Stimulated activated memory B cell treated with anti-CD40 and anti-IgM and Interleukin-4, amounts not matched to agents 10 μg/mL and 1 μg/mL and 100 μg/mL, for 72 hours (primary cell): ENCODE results near the gene STARD9.
A peak's percentile ranks its signal among the peaks of the same experiment; 100 is the strongest.
"Not testable (repeated sequence)": the region's sequence is repeated elsewhere in the genome, so short reads cannot be mapped to it uniquely, and the experiment has no call there.

Experiments used
- ATAC-seq: fragments of 150-1000 bp; cut with Tn5 transposase; 2 replicates; pipeline ENCODE4 v1.10.0; 2021
- H3K27ac Mint-ChIP-seq: one replicate; pipeline ENCODE4 v1.8.0; 2022; ENCODE audit warnings: mild to moderate bottlenecking, mixed read lengths
- H3K27me3 Mint-ChIP-seq: one replicate; pipeline ENCODE4 v1.8.0; 2022; ENCODE audit warnings: mixed read lengths
- H3K36me3 Mint-ChIP-seq: one replicate; pipeline ENCODE4 v1.8.0; 2022; ENCODE audit warnings: mixed read lengths
- H3K4me1 Mint-ChIP-seq: one replicate; pipeline ENCODE4 v1.8.0; 2022; ENCODE audit warnings: mixed read lengths
- H3K4me3 Mint-ChIP-seq: one replicate; pipeline ENCODE4 v1.8.0; 2022; ENCODE audit warnings: mild to moderate bottlenecking, moderate library complexity, mixed read lengths
- H3K9me3 Mint-ChIP-seq: one replicate; pipeline ENCODE4 v1.8.0; 2022; ENCODE audit warnings: mixed read lengths

The STARD9 gene

DNA sequence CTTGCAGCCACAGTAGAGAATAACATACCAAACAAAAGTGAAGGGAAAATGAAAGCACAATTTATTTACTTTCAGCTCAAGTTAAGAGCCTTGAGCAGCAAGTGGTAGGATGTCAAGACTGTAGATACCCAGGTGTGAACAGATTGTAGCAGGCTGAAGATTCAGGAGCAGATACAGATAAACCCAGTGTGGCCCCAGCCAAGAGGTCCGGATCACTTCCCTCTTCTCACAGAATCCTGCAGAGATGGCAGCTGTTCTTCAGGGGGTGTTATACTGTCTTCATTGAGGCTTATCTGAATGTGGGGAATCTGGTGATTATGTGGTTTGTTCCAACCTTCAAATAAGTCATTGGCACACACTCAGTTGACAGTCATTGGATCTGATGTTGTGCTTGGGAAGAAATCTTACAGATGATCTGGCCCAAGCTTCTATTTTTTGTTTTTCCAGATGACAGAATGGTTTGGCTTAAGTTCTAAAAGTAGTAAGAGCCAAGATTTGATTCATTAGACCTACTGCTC, 2.2 kb downstream of the STARD9 start:
- peaks cover 41% of the 10 kb centered on the region for H3K4me1 Mint-ChIP-seq
- no peak overlapping the region for H3K4me3 Mint-ChIP-seq
- no peak for ATAC-seq
- no peaks in the 10 kb centered on the region for H3K27me3 Mint-ChIP-seq
- no peak overlapping the region for H3K27ac Mint-ChIP-seq
- H3K9me3 Mint-ChIP-seq, result no peaks in the 10 kb centered on the region
- H3K36me3 Mint-ChIP-seq, result no peaks in the 10 kb centered on the region

DNA sequence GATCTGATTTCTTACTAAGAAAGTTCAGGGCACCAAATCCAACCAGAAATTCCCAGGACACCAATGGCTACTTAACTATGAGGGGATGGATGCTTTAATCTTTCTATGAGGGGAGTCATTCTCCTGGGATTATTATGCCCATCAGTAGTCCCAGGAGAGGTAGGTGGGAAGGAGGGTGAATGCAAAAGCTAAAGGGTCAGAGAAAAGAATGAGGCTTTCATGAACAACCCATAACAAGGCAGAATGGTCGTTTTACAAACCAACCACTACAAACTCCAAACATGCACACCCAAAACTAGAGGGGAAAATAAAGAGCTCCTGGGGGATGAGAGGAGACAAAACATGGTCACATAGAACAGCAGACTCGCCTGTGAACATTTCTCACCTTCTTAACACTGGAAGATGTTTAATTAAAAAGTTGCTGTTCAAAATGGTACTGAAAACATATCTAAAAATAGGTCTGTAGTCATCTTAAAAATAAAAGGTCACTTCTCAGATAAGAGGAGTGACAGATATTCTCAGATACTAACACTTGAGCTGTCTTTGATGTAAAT, 3.7 kb downstream of the STARD9 start:
- Mint-ChIP-seq H3K4me3 (no peak overlapping the region), H3K27me3 (no peaks in the 10 kb centered on the region)

DNA sequence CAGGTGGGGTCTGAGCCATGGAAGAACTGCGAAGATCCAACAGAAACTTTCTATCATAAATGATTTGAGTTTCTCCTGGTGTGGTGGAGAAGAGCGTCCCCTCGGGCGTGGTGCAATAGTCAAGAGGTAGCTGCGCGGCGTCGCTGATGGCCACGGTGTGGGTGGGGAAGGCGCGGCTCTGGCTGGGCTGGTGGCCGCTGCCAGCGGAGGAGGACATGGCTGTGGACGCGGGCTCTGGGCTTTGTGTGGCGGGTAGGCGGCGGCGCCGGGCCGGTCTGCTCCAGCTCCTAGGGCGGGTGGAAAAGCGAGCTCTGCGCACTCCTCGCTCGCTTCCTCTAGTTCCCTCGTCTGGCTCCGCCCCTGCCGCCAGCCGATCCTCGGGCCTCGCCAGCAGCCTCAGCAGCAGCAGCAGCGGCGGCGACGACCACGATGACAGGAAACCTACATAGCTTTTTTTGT, 5.9 kb downstream of the STARD9 start:
- Mint-ChIP-seq H3K4me3 (peak overlapping the region; percentile 80), H3K4me1 (peaks cover 29% of the 10 kb centered on the region), H3K9me3 (no peaks in the 10 kb centered on the region), H3K27me3 (no peaks in the 10 kb centered on the region), H3K36me3 (no peaks in the 10 kb centered on the region), H3K27ac (peak overlapping the region; percentile 70)
- peak; percentile 95 for ATAC-seq

More for the DNA sequence above, 3.7 kb downstream of the STARD9 start:
- Mint-ChIP-seq H3K36me3 (no peaks in the 10 kb centered on the region), H3K9me3 (no peaks in the 10 kb centered on the region), H3K4me1 (peaks cover 41% of the 10 kb centered on the region), H3K27ac (peak overlapping the region; percentile 3)
- no peak for ATAC-seq

DNA sequence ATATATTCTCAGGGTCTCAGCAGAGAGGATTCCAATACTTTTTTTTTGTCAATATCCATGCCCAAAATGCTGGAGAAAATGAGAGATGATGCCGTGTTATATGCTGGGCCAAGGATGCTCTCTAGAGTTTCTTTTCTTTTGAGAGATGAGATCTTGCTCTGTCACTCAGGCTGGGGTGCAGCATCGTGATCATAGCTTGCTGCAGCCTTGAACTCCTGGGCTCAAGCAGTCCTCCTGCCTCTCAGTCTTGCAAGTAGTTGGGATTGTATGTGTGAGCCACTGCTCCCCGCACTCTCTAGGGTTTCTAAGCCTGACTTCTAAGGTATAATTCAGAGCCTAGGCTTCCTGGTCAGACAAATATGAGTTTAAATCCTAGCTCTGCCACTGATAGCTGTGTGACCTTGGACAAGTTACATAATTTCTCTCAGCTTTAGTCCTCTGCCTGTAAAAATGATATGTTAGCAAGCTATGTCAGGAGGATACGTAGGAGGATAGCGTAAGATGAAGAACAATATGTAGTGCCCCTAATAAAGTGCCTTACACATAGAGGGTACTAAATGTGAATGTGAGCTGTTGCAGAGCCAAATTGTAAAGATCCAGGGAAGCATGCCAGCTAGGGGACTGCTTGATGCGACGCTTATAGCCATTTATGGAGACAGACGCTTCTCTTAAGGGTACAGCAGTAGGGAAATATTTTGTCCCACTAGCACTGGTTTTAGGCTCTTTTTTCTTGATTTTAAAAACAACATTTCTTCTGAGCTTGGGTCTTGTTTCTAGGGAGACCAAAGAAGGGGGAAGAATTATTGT, 7.4 kb downstream of the STARD9 start:
- Mint-ChIP-seq H3K27me3 (no peaks in the 10 kb centered on the region), H3K4me3 (no peak overlapping the region), H3K9me3 (no peaks in the 10 kb centered on the region), H3K36me3 (peaks cover 1% of the 10 kb centered on the region), H3K4me1 (peaks cover 23% of the 10 kb centered on the region), H3K27ac (no peak overlapping the region)
- no peak for ATAC-seq

DNA sequence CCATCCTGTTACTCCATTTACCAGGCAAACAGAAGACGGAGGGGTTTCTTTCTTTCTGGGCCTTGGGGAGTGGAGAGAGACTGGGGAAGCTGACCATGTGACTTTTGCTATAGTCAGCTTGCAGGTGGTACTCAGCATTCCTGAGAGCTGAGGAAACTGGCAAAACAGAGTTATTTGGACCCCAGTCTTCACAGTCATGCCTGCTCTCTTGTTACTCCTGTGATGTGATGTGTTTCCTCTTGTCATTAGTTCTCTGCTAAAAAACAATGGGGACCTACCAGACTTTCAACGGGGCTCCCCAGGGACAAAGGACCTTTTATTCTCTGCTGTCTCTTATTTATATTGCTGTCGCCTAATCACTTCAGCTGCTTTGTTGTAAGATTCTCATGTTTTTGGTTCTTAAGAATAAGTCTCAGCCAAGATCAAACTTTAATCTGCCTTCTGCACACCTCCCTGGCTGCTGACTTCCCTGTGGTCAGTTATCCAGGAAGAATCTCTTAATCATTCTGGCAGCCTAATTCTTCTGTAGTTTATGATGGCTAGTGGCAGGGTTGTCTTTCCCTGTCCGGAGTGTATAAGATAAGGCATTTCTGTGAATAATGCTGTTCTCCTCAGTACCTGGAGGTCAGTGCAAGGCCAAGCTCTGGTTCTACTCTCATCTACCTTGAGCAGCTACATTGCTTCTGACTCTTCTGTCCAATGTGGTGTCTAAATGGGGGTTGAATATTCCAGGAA, 8.8 kb downstream of the STARD9 start:
- no peaks in the 10 kb centered on the region for H3K9me3 Mint-ChIP-seq
- no peak for ATAC-seq
- H3K27me3 Mint-ChIP-seq, result no peaks in the 10 kb centered on the region
- H3K4me1 Mint-ChIP-seq, result peaks cover 17% of the 10 kb centered on the region
- H3K36me3 Mint-ChIP-seq, result peaks cover 10% of the 10 kb centered on the region
- no peak overlapping the region for H3K27ac Mint-ChIP-seq
- no peak overlapping the region for H3K4me3 Mint-ChIP-seq

DNA sequence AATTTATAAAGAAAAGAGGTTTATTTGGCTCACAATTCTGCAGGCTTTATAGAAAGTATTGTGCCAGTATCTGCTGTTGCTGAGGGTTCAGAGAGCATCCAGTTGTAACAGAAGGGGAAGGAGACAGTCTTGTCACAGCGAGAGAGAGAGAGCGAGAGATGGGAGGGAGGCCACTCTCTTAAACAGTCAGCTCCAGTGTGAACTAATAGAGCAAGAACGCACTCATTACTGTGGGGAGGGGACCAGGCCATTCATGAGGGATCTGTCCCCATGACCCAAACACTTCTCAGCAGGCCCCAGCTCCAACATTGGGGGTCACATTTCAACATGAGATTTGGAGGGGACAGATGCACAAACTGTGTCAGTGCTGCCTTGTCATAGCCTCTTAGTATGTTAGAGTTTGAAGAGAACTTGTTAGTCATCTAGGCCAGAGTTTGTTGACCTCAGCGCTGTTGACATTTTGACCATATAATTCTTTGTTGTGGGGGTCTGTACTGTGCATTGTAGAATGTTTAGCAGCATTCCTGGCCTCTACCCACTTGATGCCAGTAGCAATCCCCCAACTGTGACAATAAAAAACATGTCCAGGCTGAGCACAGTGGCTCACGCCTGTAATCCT, 15.3 kb downstream of the STARD9 start:
- no peak overlapping the region for H3K27ac Mint-ChIP-seq
- H3K4me1 Mint-ChIP-seq, result no peaks in the 10 kb centered on the region
- H3K4me3 Mint-ChIP-seq, result no peak overlapping the region
- H3K36me3 Mint-ChIP-seq, result peaks cover 15% of the 10 kb centered on the region
- no peaks in the 10 kb centered on the region for H3K27me3 Mint-ChIP-seq
- no peak for ATAC-seq
- no peaks in the 10 kb centered on the region for H3K9me3 Mint-ChIP-seq

DNA sequence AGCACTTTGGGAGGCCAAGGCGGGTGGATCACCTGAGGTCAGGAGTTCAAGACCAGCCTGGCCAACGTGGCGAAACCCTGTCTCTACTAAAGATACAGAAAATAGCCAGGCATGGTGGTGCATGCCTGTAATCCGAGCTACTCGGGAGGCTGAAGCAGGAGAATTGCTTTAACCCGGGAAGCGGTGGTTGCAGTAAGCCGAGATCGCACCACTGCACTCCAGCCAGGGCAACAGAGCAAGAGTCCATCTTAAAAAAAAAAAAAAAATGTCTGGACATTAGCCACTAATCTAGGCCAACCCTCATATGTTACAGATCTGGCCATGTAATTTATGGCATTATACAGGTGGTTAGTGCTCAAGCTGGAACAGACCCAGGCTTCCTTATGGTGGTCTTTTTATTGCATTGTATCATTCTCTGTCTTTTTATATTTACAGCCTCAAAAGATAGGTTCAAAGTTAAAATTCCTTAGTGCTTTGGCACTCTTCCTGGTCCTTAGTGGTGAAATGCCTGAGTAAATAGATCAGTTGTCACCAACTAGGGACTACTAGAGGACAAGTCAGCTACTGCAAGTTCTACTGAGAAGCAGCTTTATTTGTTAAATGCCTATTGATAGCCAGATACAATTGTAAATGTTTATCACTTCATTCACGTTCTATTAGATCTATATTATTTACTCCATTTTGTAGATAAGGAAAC, 16.0 kb downstream of the STARD9 start:
- H3K36me3 Mint-ChIP-seq, result peaks cover 15% of the 10 kb centered on the region
- no peaks in the 10 kb centered on the region for H3K27me3 Mint-ChIP-seq
- no peak overlapping the region for H3K27ac Mint-ChIP-seq
- no peaks in the 10 kb centered on the region for H3K4me1 Mint-ChIP-seq
- H3K9me3 Mint-ChIP-seq, result no peaks in the 10 kb centered on the region
- no peak overlapping the region for H3K4me3 Mint-ChIP-seq
- no peak for ATAC-seq

DNA sequence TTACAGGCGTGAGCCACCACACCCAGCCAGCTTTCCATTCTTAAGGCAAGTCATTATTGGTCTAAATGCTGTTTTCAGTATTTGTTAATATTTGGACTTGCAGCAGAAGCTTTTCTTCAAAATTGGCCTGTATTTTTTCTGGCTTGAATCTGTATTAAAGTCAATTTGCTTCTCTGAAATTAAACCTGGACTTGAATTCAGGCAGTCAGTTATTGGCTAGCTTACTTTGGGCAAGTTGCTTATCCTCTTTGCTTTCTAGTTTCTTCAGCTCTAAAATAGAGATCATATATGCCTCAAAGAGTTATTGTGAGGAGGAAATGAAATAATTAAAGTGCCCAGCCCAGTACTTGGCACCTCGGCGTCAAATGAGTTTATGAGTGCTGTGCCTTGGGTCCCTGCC, 17.3 kb downstream of the STARD9 start:
- Mint-ChIP-seq H3K4me3 (no peak overlapping the region), H3K27me3 (no peaks in the 10 kb centered on the region), H3K9me3 (no peaks in the 10 kb centered on the region), H3K4me1 (no peaks in the 10 kb centered on the region), H3K36me3 (peaks cover 14% of the 10 kb centered on the region), H3K27ac (no peak overlapping the region)
- no peak for ATAC-seq

DNA sequence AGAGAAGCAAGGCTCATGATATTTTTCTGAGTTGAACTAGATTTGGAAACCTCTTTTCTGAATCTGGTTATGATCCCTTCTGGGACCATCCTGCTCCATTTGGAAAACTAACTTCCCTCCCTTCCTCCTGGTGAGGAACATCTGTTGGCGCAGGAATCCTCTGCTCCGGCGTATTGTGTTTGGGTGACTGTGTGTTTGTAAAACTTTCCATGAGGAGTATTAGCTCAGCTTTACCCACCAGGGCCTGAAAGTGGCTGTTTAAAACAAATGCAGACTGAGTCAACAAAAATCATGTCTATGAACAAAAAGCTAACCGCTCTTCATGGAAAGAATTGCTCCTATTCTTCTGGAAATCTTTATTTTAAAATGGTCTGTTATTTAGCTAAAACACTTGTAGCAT, 17.7 kb downstream of the STARD9 start:
- Mint-ChIP-seq H3K27ac (no peak overlapping the region), H3K9me3 (no peaks in the 10 kb centered on the region), H3K4me3 (no peak overlapping the region), H3K27me3 (no peaks in the 10 kb centered on the region), H3K36me3 (peaks cover 10% of the 10 kb centered on the region), H3K4me1 (no peaks in the 10 kb centered on the region)
- no peak for ATAC-seq

DNA sequence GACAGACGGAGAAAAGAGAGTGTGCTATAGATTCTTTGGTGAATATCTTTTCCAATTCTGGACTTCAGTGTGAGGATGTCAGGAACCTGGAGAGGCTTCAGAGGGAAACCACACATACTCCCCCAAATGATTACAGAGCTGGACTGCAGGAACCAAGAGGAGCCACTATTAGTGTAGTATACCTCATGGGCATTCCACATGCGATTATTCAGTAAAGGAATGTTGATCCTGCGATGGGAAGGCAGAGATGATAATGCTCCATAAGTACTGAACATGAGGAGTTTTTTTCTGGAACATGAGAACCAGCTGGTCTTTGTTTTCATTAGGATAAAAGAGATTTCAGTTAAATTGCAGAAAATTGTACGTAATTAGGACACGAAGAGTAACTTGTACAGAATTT, 18.7 kb downstream of the STARD9 start:
- Mint-ChIP-seq H3K4me3 (no peak overlapping the region), H3K27me3 (no peaks in the 10 kb centered on the region), H3K36me3 (peaks cover 5% of the 10 kb centered on the region), H3K27ac (no peak overlapping the region), H3K4me1 (no peaks in the 10 kb centered on the region), H3K9me3 (no peaks in the 10 kb centered on the region)
- ATAC-seq, result no peak

DNA sequence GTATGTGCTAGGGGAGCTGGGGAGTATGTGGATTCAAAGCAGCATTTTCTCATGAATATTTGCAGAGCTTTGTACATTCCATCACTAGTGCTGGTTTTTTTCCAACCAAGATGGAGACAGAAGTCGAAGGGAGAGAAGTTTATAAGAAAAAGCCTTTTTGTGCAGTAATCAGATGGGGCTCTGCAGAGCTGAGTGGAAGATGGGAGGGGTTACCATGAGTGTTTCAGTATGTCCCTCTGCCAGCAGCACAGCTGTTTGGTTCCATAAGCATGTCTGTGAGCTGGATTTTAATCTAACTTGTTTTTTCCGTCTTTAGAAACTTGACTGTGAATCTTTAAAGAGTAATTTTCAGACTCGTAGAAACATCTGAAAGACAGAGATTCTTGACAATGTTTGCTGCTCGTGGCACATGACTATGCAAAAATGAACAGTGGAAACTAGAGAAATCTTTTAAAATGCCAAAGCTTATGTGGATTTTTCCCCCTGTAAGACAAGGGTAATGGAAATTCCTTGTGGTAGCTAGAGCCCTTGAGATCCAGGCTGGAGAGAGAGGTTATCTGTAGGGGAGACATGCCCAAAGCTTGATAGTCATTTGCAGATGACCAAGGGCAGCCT, 20.3 kb downstream of the STARD9 start:
- no peak for ATAC-seq
- Mint-ChIP-seq H3K4me3 (no peak overlapping the region), H3K9me3 (no peaks in the 10 kb centered on the region), H3K36me3 (peaks cover 16% of the 10 kb centered on the region), H3K4me1 (no peaks in the 10 kb centered on the region), H3K27me3 (no peaks in the 10 kb centered on the region), H3K27ac (no peak overlapping the region)

DNA sequence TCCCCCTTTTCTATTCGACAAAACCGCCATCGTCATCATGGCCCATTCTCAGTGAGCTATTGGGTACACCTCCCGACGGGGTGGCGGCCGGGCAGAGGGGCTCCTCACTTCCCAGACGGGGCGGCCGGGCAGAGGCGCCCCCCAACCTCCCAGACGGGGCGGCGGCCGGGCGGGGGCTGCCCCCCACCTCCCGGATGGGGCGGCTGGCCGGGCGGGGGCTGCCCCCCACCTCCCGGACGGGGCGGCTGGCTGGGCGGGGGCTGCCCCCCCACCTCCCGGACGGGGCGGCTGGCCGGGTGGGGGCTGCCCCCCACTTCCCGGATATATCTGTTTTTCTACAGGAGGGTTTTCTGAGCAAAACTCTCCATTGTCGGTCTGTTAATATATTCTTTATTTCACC, 25.9 kb downstream of the STARD9 start:
- Mint-ChIP-seq H3K36me3 (peaks cover 17% of the 10 kb centered on the region), H3K4me1 (peaks cover 26% of the 10 kb centered on the region)
- not testable (repeated sequence) for H3K4me3 Mint-ChIP-seq, ATAC-seq, H3K27ac Mint-ChIP-seq, H3K27me3 Mint-ChIP-seq, H3K9me3 Mint-ChIP-seq

DNA sequence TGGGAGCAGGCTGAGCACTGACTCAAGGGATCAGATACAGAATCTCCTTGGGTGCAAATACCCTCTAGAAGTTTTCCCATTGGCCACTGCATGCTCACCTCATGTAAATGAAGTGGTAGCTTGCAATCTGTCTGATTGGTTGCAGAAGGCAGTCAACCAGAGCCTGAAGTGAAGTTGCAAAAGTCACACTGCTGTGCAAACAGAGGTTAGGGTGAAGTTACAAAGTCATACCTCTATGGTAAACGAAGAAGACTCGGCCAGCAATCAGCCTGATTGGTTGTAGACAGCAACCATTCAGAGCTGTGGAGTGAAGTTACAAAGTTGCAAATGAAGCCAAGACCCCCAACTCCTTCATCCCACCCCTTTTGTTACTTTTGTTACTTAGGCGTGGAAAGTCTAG, 27.1 kb downstream of the STARD9 start:
- Mint-ChIP-seq H3K27me3 (no peaks in the 10 kb centered on the region), H3K36me3 (peaks cover 17% of the 10 kb centered on the region), H3K27ac (no peak overlapping the region), H3K4me1 (peaks cover 26% of the 10 kb centered on the region), H3K4me3 (no peak overlapping the region), H3K9me3 (peaks cover 3% of the 10 kb centered on the region)
- no peak for ATAC-seq

DNA sequence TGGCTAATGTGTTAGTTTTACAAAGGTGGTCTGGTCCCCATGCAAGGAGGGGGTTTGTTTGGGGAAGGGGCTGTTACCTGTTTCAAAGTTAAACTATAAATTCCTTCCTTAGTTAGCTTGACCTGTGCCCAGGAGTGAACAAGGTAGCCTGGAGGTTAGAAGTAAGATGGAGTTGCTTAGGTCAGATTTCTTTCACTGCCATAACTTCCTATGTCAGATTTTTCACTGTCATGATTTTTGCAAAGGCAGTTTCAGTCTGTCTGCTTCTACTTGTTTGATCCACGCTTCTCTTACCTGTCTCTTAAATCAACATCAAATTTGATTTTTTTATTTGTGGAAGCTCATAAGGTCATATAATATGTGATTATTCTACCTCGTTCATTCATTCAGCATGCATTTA, 28.6 kb downstream of the STARD9 start:
- no peaks in the 10 kb centered on the region for H3K27me3 Mint-ChIP-seq
- no peak for ATAC-seq
- peaks cover 17% of the 10 kb centered on the region for H3K36me3 Mint-ChIP-seq
- H3K9me3 Mint-ChIP-seq, result peaks cover 3% of the 10 kb centered on the region
- H3K4me3 Mint-ChIP-seq, result no peak overlapping the region
- H3K27ac Mint-ChIP-seq, result no peak overlapping the region
- H3K4me1 Mint-ChIP-seq, result peaks cover 40% of the 10 kb centered on the region
